ENCODE measurements around the gene WNT7A. TPM values are rescaled to one million over a fixed set of nuclear protein-coding genes. Genes with fewer than 3 reads are reported as not detected.

WNT7A gene
- total RNA-seq, 1 experiment from 2014 or later = not detected

DNA sequence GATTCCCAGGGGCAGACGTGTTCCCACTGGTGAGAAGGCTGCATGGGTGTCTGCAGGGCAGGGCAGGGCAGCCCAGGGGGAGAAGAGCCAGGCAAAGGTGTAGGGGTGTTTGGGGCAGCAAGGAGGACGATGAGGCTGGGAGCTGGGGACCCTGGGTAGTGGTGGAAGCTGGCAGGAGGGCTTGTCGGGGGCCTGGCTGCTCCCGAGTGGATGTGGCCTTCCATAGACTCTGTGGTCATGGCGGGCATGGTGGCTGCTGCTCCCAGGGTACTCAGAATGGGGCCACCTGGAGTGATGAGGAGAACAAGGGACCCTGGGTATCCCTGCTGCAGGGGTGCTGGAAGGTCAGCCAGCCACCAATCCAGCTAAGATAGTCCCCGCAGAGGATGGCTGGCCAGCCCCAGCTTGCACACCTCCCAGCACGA lies 107.5 kb downstream of the WNT7A start:
- Histone ChIP-seq H3K18ac (ENCODE audit: insufficient read length, low read depth, low read length) (no peak overlapping the region), H3K27me3 (ENCODE audit: insufficient read depth, low read length) (no peaks in the 10 kb centered on the region), H3K9ac (ENCODE audit: extremely low read depth, insufficient read length, low read length) (no peak overlapping the region), H4K20me1 (ENCODE audit: control insufficient read depth, insufficient read depth, insufficient read length) (no peaks in the 10 kb centered on the region), H3K14ac (ENCODE audit: insufficient read depth, low read length) (no peak overlapping the region), H3K4me2 (ENCODE audit: insufficient read depth, insufficient read length, low read length) (no peak overlapping the region), H4K8ac (replicated peaks; ENCODE audit: insufficient read length, low read depth, low read length) (no peak overlapping the region), H2BK15ac (ENCODE audit: low read depth, low read length) (no peak overlapping the region), H3T11ph (ENCODE audit: low read length) (no peak overlapping the region), H3K9me3 (ENCODE audit: control insufficient read depth, low read depth, low read length) (no peaks in the 10 kb centered on the region), H3K23me2 (ENCODE audit: insufficient read length, low read depth, low read length, poor library complexity, severe bottlenecking) (no peaks in the 10 kb centered on the region), H3K4me1 (ENCODE audit: insufficient read depth, low read length) (peaks cover 5% of the 10 kb centered on the region), H3K4ac (ENCODE audit: low read depth, low read length) (no peak overlapping the region), H3K79me2 (ENCODE audit: insufficient read depth, low read length) (no peaks in the 10 kb centered on the region), H4K91ac (ENCODE audit: insufficient read length, low read depth, low read length) (no peak overlapping the region), H2AFZ (ENCODE audit: low read length) (no peak overlapping the region), H2BK120ac (ENCODE audit: low read depth, low read length, poor library complexity, severe bottlenecking) (no peak overlapping the region), H2BK20ac (ENCODE audit: low read depth, low read length, poor library complexity, severe bottlenecking) (no peak overlapping the region), H3K56ac (ENCODE audit: insufficient read length, low read depth, low read length) (no peak overlapping the region), H4K5ac (ENCODE audit: insufficient read length, low read depth, low read length) (no peak overlapping the region), H2AK5ac (ENCODE audit: insufficient read length, low read length) (no peak overlapping the region), H2BK5ac (ENCODE audit: insufficient read length, low read length) (no peak overlapping the region), H3K27ac (ENCODE audit: insufficient read length, low read depth, low read length) (no peak overlapping the region), H3K23ac (ENCODE audit: insufficient read length, low read depth, low read length) (no peak overlapping the region), H3K79me1 (ENCODE audit: insufficient read depth, low read depth, low read length, poor library complexity, severe bottlenecking) (no peaks in the 10 kb centered on the region), H2BK12ac (ENCODE audit: insufficient read length, low read depth, low read length) (no peak overlapping the region)
- H3K27me3 Mint-ChIP-seq (ENCODE audit: low read depth) = peaks cover 2% of the 10 kb centered on the region
- no peak overlapping the region for H3K4me3 Mint-ChIP-seq
- peaks cover 13 to 19% of the 10 kb centered on the region in 2 experiments for H3K4me1 Mint-ChIP-seq
- peak overlapping the region in 1 of 3 experiments; percentile 94; a peak in 1 of 7 replicates for H3K27ac Mint-ChIP-seq
- H3K9me3 Mint-ChIP-seq = no peaks in the 10 kb centered on the region
- TF ChIP-seq, protein P1, sequence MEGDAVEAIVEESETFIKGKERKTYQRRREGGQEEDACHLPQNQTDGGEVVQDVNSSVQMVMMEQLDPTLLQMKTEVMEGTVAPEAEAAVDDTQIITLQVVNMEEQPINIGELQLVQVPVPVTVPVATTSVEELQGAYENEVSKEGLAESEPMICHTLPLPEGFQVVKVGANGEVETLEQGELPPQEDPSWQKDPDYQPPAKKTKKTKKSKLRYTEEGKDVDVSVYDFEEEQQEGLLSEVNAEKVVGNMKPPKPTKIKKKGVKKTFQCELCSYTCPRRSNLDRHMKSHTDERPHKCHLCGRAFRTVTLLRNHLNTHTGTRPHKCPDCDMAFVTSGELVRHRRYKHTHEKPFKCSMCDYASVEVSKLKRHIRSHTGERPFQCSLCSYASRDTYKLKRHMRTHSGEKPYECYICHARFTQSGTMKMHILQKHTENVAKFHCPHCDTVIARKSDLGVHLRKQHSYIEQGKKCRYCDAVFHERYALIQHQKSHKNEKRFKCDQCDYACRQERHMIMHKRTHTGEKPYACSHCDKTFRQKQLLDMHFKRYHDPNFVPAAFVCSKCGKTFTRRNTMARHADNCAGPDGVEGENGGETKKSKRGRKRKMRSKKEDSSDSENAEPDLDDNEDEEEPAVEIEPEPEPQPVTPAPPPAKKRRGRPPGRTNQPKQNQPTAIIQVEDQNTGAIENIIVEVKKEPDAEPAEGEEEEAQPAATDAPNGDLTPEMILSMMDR (conservative IDR thresholded peaks at IDR 0.05) = no peak
- no CpG with 5 or more reads among the region's 7 CpGs for WGBS (ENCODE audit: extremely low coverage, insufficient read length, low lambda C conversion rate)
- H3K36me3 Mint-ChIP-seq (ENCODE audit: insufficient read depth in 1 of 3, low read depth in 3 of 3) = no peaks in the 10 kb centered on the region
- no peak for DNase-seq

Measured in H9 (cell line).